K562 (cell line): Measurements from ENCODE around the gene FASTK. TPM values are rescaled to one million over a fixed set of nuclear protein-coding genes. Genes with fewer than 3 reads are reported as not detected.

Experiments
- CUX1 ChIP-seq: fragments of 200-800 bp; sonication (Bioruptor generic); IDR thresholded peaks from 2 replicates; pipeline ENCODE4 v1.6.1; 2016; ENCODE audit warnings: missing genetic modification characterization, missing compliant biosample characterization
- E4F1 ChIP-seq: fragments of 250-450 bp; sonication (Bioruptor Pico); IDR thresholded peaks from 2 replicates; pipeline ENCODE4 v1.5.0; 2021; ENCODE audit warnings: mild to moderate bottlenecking, borderline replicate concordance
- ELF2 ChIP-seq: fragments of 250-450 bp; sonication (Bioruptor Pico); IDR thresholded peaks from 2 replicates; pipeline ENCODE4 v1.5.0; 2021; ENCODE audit warnings: mild to moderate bottlenecking
- FIP1L1 ChIP-seq: fragments of 200-400 bp; formaldehyde crosslinking; IDR thresholded peaks from 2 replicates; pipeline ENCODE4 v1.6.1; 2018; ENCODE audit warnings: mild to moderate bottlenecking, low read depth, low read length; ENCODE audit not compliant: poor library complexity, severe bottlenecking
- HDAC1 ChIP-seq, 2 experiments: fragments of 450-650 bp; IDR thresholded peaks; 2 replicates each; pipeline ENCODE4 v1.6.1; 2016 to 2017; ENCODE audit warnings: inconsistent platforms in 1 of 2, mild to moderate bottlenecking in 1 of 2, moderate library complexity in 1 of 2
- HLTF ChIP-seq: fragments of 450-650 bp; IDR thresholded peaks from 2 replicates; pipeline ENCODE4 v1.6.1; 2016
- JUN ChIP-seq, 2 experiments: sonication (generic) in 1 of 2; formaldehyde crosslinking in 1 of 2; IDR thresholded peaks; 2 replicates each; pipeline versions ENCODE4 v1.6.1 to v1.8.0; 2012 to 2022; ENCODE audit warnings: borderline replicate concordance in 2 of 2, mild to moderate bottlenecking in 2 of 2, improper control_type of control experiment in 1 of 2, low read depth in 1 of 2, low read length in 1 of 2, missing genetic modification reagents in 1 of 2
- MCM5 ChIP-seq: fragments of 450-650 bp; IDR thresholded peaks from 2 replicates; pipeline ENCODE4 v1.6.1; 2016; ENCODE audit warnings: low read depth
- MTA1 ChIP-seq: fragments of 450-650 bp; IDR thresholded peaks from 2 replicates; pipeline ENCODE4 v1.6.1; 2017; ENCODE audit warnings: borderline replicate concordance
- PRPF4 ChIP-seq: fragments of 200-400 bp; formaldehyde crosslinking; IDR thresholded peaks from one replicate; pipeline ENCODE4 v1.6.1; 2017; ENCODE audit warnings: low read length, low read depth, mild to moderate bottlenecking; ENCODE audit not compliant: insufficient read depth, poor library complexity, severe bottlenecking
- RBM34 ChIP-seq: fragments of 200-400 bp; formaldehyde crosslinking; IDR thresholded peaks from 2 replicates; pipeline ENCODE4 v1.6.1; 2018; ENCODE audit warnings: low read length, borderline replicate concordance; ENCODE audit not compliant: insufficient read depth
- TAF1 ChIP-seq: IDR thresholded peaks from 2 replicates; pipeline ENCODE4 v1.6.1; 2011; ENCODE audit warnings: mild to moderate bottlenecking, low read length, moderate library complexity; ENCODE audit not compliant: insufficient read depth, control insufficient read depth, severe bottlenecking; ENCODE audit errors: extremely low read depth
- ZBTB17 ChIP-seq: fragments of 450-650 bp; formaldehyde crosslinking; IDR thresholded peaks from 2 replicates; pipeline ENCODE4 v1.4.0; 2020; ENCODE audit warnings: mild to moderate bottlenecking
- ZC3H4 ChIP-seq: sonication (generic); formaldehyde crosslinking; IDR thresholded peaks from 2 replicates; pipeline ENCODE4 v1.9.0; 2021; ENCODE audit warnings: missing genetic modification reagents, borderline replicate concordance
- ZFP91 ChIP-seq: sonication (generic); formaldehyde crosslinking; IDR thresholded peaks from 2 replicates; pipeline ENCODE4 v1.8.0; 2022; ENCODE audit warnings: mild to moderate bottlenecking, missing genetic modification reagents
- ZNF232 ChIP-seq: sonication (generic); formaldehyde crosslinking; IDR thresholded peaks from 2 replicates; pipeline ENCODE4 v1.8.0; 2022; ENCODE audit warnings: mild to moderate bottlenecking, missing genetic modification reagents
- polyA plus RNA-seq, 8 experiments: library from polyadenylated mRNA; depleted of rRNA in 4 of 8; stranded (reverse) in 5 of 8; unstranded in 3 of 8; fragments of >200 nt; fragmentation: Nextera tagmentation in 2 of 8; fragmentation: Illumina TruSeq in 1 of 8; extraction: Ambion mirVana in 2 of 8; extraction: Trizol in 1 of 8; gene quantifications; 2 replicates each; pipeline versions ENCODE4 v1.2.1 to v1.2.3, GENCODE V29; 2011 to 2014; ENCODE audit warnings: inconsistent platforms in 1 of 8, missing spikeins in 1 of 8
- total RNA-seq, 7 experiments: library from RNA; depleted of rRNA in 6 of 7; stranded (reverse); fragments of >200 nt in 6 of 7; fragmentation: Illumina TruSeq in 2 of 7; extraction: Trizol in 2 of 7; gene quantifications; 2 replicates each; pipeline versions ENCODE4 v1.2.1 to v1.2.3, GENCODE V29; 2011 to 2021; ENCODE audit warnings: low replicate concordance in 1 of 7

FASTK gene
- total and polyA plus RNA-seq, 9 of the 15 experiments (the other 6 are each of a cell fraction or from before 2014, with no cell fraction given): 0.51 to 150 (median 48.2) TPM

- TF ChIP-seq CUX1 (CRISPR knock-in tag) (no peak), ZNF232 (CRISPR knock-in tag) (0 out of 2 replicates have a peak, but pooled peaks have one; percentile 42), RBM34 (no peak; the same call in 1 of the 2 replicates), MTA1 (no peak), PRPF4 (no peak), E4F1 (no peak), MCM5 (no peak), TAF1 (peak; percentile 96), ZBTB17 (CRISPR knock-in tag) (peak; percentile 80), JUN (IDR thresholded peaks at IDR 0.05; ENCODE audit: borderline replicate concordance, low read depth, low read length) (peak; percentile 39; the same call in 1 of the 2 replicates), JUN (CRISPR knock-in tag; IDR thresholded peaks at IDR 0.05; ENCODE audit: borderline replicate concordance) (0 out of 2 replicates have a peak, but pooled peaks have one; percentile 30), ZC3H4 (0 out of 2 replicates have a peak, but pooled peaks have one; percentile 21), FIP1L1 (peak; percentile 22), ZFP91 (no peak), ELF2 (CRISPR knock-in tag) (peak; percentile 52; the same call in 1 of the 2 replicates), HLTF (no peak), HDAC1 (IDR thresholded peaks at IDR 0.05) (peak in 1 of 2 experiments; percentile 23; a peak in 2 of 4 replicates)
Measured at GRCh38 chr7:151080522-151081169, at the start of gene FASTK (continued).
